Mononuclear cell (primary cell): ENCODE results near the gene PARS2. TPM values are rescaled to one million over a fixed set of nuclear protein-coding genes. Genes with fewer than 3 reads are reported as not detected.

Source experiments
- total RNA-seq: library from RNA; depleted of rRNA; stranded (reverse); fragments of >200 nt; gene quantifications from one replicate; pipeline ENCODE4 v1.2.3, GENCODE V29; 2012

Gene PARS2
- total RNA-seq, 1 donor, result 0.10 TPM

Other genes starting within 250 kb of the PARS2 start
- gene ACOT11, start 216.3 kb downstream of the PARS2 start, total RNA-seq, result 0.42 TPM
- gene FAM151A, start 141.0 kb downstream of the PARS2 start, total RNA-seq, result not detected
- 0.42 TPM for gene MROH7, start 122.7 kb downstream of the PARS2 start, total RNA-seq
- 18.6 TPM for gene TTC4, start 48.7 kb downstream of the PARS2 start, total RNA-seq
- 1.9 TPM for gene TTC22, start 36.8 kb upstream of the PARS2 start, total RNA-seq
- gene DHCR24, start 122.7 kb upstream of the PARS2 start, total RNA-seq, result 1.7 TPM
- gene TMEM61, start 216.1 kb upstream of the PARS2 start, total RNA-seq, result not detected
- not detected for gene BSND, start 234.4 kb upstream of the PARS2 start, total RNA-seq